Astrocyte of the cerebellum (primary cell): ENCODE measurements around the gene SMYD4.
A peak's percentile ranks its signal among the peaks of the same experiment; 100 is the strongest.

Experiments used
- DNase-seq: peaks from one replicate; pipeline ENCODE4 v3.0.0-alpha.2; 2011; ENCODE audit warnings: low read depth
- H3K4me3 ChIP-seq: 2 replicates; pipeline ENCODE4 v1.5.1; 2011; ENCODE audit warnings: mild to moderate bottlenecking, low read depth, low read length, moderate library complexity
- CTCF ChIP-seq: IDR thresholded peaks from 2 replicates; pipeline ENCODE4 v1.5.1; 2012; ENCODE audit warnings: low read length, low read depth, moderate library complexity, mild to moderate bottlenecking; ENCODE audit errors: missing control alignments
- in situ Hi-C: cut with HindIII; loops from 2 replicates; pipeline ENCODE4 v1.10.0; 2017; ENCODE audit warnings: low sequenced_read_pairs

The SMYD4 gene

GRCh38 chr17:1839516-1839915, 9.8 kb upstream of the SMYD4 start:
- DNase-seq = no peak
- no peak for TF ChIP-seq CTCF
- in situ Hi-C loops = no loop called here
- H3K4me3 ChIP-seq = no peak overlapping the region

- no peak for TF ChIP-seq CTCF
- in situ Hi-C loops = no loop called here
- no peak for DNase-seq
- H3K4me3 ChIP-seq = no peak overlapping the region
Measured at GRCh38 chr17:1834380-1835149, 4.9 kb upstream of the SMYD4 start.

DNA sequence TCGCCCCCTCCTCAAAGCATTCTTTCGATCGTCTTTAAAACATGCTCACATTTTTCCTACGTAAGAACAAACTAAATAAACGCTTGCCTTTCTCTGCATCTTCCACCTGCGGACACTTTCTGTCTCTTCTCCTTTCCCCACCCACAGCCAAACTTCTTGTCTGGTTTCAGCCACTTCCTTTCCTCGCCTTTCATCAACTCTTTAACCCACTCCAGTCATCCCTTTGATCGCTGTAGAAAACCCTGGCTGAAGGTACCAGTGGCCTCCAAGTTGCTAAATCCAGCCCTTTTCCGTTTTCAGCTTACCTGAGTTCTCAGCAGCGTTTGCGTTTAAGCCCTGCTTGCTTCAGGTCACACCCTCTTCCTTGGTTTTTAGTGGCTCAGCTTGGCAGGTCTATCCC, 586 bp upstream of the SMYD4 start:
- no peak for TF ChIP-seq CTCF
- peak overlapping the region; percentile 75 for H3K4me3 ChIP-seq
- in situ Hi-C loops = no loop called here
- DNase-seq = no peak

DNA sequence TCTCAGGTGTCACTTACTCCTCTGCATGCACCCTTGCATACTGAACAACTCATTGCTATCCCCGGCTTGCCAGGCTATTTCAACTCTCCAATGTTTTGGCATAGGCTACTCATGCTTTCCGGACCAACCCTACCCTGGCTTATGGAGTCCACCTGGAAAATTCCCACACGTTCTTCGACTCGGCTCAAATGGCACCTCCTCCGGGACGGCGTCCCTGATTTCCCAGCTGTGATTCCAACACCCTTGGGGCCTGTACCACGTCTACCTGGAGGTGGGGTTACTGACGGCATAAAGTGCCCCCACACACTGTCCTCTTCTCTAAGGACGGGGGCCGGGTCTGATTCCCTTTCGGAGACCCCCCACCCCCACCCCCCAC, 498 bp downstream of the SMYD4 start:
- in situ Hi-C loops = no loop called here
- no peak for DNase-seq
- TF ChIP-seq CTCF = no peak
- peak overlapping the region; percentile 75 for H3K4me3 ChIP-seq

GRCh38 chr17:1820528-1821252, 9.0 kb downstream of the SMYD4 start:
- in situ Hi-C loops = no loop called here
- H3K4me3 ChIP-seq = no peak overlapping the region
- TF ChIP-seq CTCF = no peak
- peak; percentile 50 for DNase-seq

DNA sequence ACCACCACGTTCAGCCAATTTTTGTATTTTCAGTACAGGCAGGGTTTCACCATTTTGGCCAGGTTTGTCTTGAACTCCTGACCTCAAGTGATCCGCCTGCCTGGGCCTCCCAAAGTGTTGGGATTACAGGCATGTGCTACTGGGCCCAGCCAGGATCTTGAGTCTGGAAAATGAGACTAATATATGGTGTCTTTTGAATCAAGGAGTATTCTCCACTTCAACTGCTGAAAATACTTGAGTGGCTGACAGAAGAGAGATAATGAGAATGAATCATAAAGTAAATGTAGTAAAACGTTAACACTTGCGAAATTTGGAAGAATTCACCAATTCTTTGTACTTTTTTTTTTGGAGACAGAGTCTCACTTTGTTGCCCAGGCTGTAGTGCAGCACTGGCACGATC, 16.6 kb downstream of the SMYD4 start:
- in situ Hi-C loops = no loop called here
- H3K4me3 ChIP-seq = no peak overlapping the region
- DNase-seq = no peak
- TF ChIP-seq CTCF = no peak
